ENCODE measurements around the gene HDAC8.

The HDAC8 gene

DNA sequence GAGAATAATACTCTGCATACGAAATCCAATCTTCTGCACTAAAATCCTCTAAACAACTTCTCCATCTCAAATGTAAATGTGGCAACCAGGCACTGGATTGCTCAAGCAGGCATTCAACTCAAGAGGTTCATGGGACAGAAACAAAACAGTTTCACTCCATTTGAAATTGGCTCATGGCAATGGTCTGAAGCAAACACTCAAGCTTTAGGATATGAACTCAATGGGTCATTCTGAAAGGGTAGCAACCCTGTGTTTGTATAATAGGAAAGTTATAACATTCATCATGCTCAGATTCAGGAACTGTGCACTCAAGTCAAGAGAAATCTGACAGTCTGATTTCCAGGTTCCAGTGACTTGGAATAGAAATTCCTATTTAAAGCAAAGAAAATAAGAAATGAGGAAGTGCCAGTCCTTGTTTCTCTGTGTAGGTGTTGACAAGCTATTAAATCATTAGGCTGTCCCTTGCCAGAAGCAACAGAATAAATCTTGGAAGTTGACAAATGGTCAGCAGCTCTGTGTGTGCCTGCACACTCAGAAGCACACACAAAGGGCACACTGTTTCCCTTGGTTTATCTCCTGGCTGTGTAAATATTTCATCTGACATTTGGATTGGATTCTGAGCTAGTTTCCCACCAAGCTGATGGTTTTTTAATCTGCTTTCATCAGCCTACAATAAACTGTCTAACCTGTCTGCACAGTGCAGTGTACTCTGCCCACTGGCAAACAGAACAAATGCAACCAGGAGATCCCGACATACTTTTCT, 191.0 kb downstream of the HDAC8 start:
- TF ChIP-seq, protein P1, sequence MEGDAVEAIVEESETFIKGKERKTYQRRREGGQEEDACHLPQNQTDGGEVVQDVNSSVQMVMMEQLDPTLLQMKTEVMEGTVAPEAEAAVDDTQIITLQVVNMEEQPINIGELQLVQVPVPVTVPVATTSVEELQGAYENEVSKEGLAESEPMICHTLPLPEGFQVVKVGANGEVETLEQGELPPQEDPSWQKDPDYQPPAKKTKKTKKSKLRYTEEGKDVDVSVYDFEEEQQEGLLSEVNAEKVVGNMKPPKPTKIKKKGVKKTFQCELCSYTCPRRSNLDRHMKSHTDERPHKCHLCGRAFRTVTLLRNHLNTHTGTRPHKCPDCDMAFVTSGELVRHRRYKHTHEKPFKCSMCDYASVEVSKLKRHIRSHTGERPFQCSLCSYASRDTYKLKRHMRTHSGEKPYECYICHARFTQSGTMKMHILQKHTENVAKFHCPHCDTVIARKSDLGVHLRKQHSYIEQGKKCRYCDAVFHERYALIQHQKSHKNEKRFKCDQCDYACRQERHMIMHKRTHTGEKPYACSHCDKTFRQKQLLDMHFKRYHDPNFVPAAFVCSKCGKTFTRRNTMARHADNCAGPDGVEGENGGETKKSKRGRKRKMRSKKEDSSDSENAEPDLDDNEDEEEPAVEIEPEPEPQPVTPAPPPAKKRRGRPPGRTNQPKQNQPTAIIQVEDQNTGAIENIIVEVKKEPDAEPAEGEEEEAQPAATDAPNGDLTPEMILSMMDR (IDR thresholded peaks at IDR 0.05): no peak
- DNase-seq: no peak
- intact Hi-C loops (cut with DNase I; ENCODE audit: low total_unique reads): no loop called here

DNA sequence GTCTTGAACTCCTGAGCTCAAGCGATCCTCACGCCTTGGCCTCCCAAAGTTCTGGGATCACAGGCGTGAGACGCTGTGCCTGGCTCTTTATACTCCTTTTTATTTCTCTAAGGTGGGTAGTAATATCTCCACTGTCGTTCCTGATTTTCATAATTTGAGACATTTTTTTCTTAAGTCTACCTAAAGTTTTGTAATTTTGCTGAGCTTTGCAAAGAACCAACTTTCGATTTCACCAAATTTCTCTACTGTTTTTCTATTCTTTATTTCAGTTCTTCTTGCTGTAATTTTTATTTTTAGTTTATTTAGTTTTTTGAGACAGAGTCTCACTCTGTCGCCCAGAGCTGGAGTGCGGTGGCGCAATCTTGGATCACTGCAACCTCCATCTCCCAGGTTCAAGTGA, 196.5 kb downstream of the HDAC8 start:
- no peak overlapping the region for H3K4me3 ChIP-seq
- H3K9me3 ChIP-seq: no peaks in the 10 kb centered on the region
- no peaks in the 10 kb centered on the region for H3K36me3 ChIP-seq
- no peak for DNase-seq
- intact Hi-C loops (cut with DNase I; ENCODE audit: low total_unique reads): no loop called here
- TF ChIP-seq, protein P1 (IDR thresholded peaks at IDR 0.05): no peak
- no peaks in the 10 kb centered on the region for H3K27me3 ChIP-seq
- H3K27ac ChIP-seq: no peak overlapping the region
- H3K4me1 ChIP-seq: peaks cover 0 to 3% (median under 1%) of the 10 kb centered on the region in 4 donors

More for the DNA sequence above, 191.0 kb downstream of the HDAC8 start:
- no peaks in the 10 kb centered on the region for H3K9me3 ChIP-seq
- H3K4me3 ChIP-seq: no peak overlapping the region
- H3K27ac ChIP-seq: no peak overlapping the region
- H3K36me3 ChIP-seq: no peaks in the 10 kb centered on the region
- H3K4me1 ChIP-seq: peaks cover 0 to 17% (median 8%) of the 10 kb centered on the region in 4 donors
- H3K27me3 ChIP-seq: no peaks in the 10 kb centered on the region

DNA sequence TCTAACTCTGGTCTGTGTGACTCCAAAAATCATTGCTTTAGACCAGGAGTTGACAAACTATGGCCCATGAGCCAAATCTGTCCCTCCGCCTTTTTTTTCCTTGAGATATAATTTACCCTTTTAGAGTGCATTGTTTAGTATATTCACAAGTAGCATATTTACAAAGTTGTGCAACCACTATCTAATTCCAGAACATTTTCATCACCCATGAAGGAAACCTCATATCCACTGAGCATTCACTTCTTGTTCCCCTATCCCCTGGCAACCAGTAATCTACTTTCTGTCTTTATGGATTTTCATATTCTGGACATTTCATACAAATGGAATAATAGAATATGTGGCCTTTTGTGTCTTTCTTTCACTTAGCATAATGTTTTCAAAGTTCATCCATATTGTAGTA, 199.5 kb downstream of the HDAC8 start:
- no peaks in the 10 kb centered on the region for H3K27me3 ChIP-seq
- intact Hi-C loops (cut with DNase I; ENCODE audit: low total_unique reads): no loop called here
- H3K4me1 ChIP-seq: no peaks in the 10 kb centered on the region
- TF ChIP-seq, protein P1 (IDR thresholded peaks at IDR 0.05): no peak
- H3K4me3 ChIP-seq: no peak overlapping the region
- H3K27ac ChIP-seq: no peak overlapping the region
- no peaks in the 10 kb centered on the region for H3K36me3 ChIP-seq
- no peaks in the 10 kb centered on the region for H3K9me3 ChIP-seq
- no peak for DNase-seq

DNA sequence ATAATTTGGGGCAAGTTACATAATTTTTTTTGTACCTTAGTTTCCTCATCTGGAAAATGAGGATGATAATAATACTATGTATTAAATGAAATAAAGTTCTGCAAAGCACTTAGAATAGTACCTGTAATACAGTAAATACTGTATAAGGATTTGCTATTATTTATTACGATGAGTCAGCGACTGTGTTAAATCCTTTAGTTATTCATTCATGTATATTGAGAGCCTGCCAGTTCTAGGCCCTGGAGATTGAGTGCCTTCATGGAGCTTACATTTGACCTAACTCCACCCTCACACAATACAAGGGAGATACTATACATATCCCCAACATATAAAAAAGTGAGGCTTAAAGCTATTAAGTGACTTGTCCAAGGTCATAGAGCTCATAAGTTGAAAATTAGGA, 199.9 kb downstream of the HDAC8 start:
- Histone ChIP-seq H3K27me3 (no peaks in the 10 kb centered on the region), H3K4me1 (no peaks in the 10 kb centered on the region), H3K4me3 (no peak overlapping the region), H3K9me3 (no peaks in the 10 kb centered on the region), H3K36me3 (no peaks in the 10 kb centered on the region), H3K27ac (no peak overlapping the region)
- intact Hi-C loops (cut with DNase I; ENCODE audit: low total_unique reads): no loop called here
- DNase-seq: no peak
- TF ChIP-seq, protein P1 (IDR thresholded peaks at IDR 0.05): no peak

DNA sequence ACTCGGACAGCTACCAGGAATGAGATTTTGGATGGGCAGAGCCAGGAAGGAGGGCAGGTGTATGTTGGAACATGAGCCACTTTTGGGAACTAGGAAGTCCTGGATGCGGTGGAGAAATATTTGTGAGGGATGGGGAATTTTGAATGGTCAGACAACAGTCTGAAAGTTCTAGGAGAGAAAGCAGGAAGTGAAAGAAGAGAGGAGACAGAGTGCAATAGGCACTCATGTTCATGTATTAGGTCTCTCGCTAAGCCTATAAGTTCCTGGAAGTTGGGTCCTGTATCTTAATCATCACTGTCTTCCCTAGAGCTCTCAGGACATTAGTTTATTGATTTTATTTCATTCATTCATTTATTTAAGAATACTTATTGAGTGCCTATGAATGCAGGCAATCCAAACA, 201.2 kb downstream of the HDAC8 start:
- no peaks in the 10 kb centered on the region for H3K36me3 ChIP-seq
- H3K27me3 ChIP-seq: no peaks in the 10 kb centered on the region
- H3K4me1 ChIP-seq: no peaks in the 10 kb centered on the region
- no peaks in the 10 kb centered on the region for H3K9me3 ChIP-seq
- DNase-seq: no peak
- no peak overlapping the region for H3K4me3 ChIP-seq
- TF ChIP-seq, protein P1 (IDR thresholded peaks at IDR 0.05): no peak
- H3K27ac ChIP-seq: no peak overlapping the region
- intact Hi-C loops (cut with DNase I; ENCODE audit: low total_unique reads): no loop called here
